GM19043 (cell line): Measurements from ENCODE around the gene XPO5.
"Not testable (repeated sequence)": the region's sequence is repeated elsewhere in the genome, so short reads cannot be mapped to it uniquely, and the experiment has no call there.

Source experiments
- ATAC-seq: cut with Tn5 transposase; IDR thresholded peaks from one replicate; pipeline ENCODE4 v1.9.1; 2021; ENCODE audit warnings: low read depth; ENCODE audit not compliant: unreplicated experiment

Gene XPO5

GRCh38 chr6:43588194-43588593 lies 12.4 kb upstream of the XPO5 start:
- no peak for ATAC-seq

GRCh38 chr6:43584892-43585570 lies 9.2 kb upstream of the XPO5 start:
- ATAC-seq, result no peak

- no peak for ATAC-seq
These were observed 7.1 kb upstream of the XPO5 start for GRCh38 chr6:43582911-43583310.

GRCh38 chr6:43579171-43579570 lies 3.3 kb upstream of the XPO5 start:
- no peak for ATAC-seq

DNA sequence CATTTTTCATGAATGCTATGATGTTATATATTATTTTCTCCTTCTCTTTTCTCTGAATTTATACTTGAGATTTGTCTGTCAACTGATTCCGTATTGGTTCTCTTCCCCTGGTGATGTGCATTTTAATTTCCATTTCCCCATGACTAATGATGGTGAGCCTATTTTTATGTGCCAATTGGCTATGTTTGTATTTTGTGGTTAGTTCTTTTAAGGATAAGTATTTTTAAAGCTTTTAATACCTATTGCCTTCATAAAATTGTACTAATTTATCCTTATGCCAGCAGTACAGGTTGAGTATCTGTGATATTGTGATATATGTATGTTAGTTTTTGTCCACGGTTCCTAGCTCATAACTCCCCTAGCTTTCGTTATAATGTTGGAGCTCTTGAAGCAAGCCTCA lies 2.9 kb upstream of the XPO5 start:
- ATAC-seq, result no peak

- peak; percentile 5 for ATAC-seq
These were observed 600 bp downstream of the XPO5 start for GRCh38 chr6:43575105-43575771.

DNA sequence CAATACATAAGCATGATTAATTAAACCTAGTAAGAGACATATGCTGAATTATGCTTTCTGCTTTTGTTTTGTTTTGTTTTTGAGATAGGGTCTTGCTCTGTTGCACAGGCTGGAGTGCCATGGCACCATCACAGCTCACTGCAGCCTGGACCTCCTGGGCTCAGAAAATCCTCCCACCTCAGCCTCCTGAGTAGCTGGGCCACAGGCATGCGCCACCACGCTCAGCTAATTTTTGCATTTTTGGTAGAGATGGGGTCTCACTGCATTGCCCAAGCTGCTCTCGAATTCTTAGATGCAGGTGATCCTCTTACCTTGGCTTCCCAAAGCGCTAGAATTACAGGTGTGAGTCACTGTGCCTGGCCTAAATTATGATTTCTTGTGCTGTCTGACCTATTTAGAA lies 3.8 kb downstream of the XPO5 start:
- ATAC-seq, result no peak

DNA sequence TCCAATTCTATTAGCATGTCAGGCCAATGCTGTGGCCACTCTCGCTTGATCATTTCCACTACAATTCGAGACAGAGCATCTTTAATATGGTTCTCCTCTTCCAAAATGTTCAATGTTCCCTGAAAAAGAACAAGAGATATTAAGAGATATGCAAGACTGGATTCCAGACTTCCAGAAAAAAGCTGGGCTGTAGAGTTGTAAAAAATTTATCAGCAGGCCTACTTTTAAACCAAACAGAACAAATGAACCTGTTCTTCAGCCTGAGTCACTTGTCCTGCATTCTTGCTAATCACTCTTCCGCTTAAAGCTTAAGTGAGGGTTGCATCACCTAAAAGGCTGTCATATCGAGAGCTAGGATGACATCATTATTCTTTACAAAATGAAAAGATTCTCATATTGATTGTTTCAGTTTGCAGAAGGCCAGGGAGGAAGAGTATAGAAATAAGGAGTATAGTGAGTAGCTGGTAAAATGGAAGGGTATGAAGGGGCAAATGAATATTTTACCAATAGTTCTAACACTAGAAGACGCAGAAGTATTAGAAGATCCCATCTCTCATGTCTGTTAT lies 4.9 kb downstream of the XPO5 start:
- no peak for ATAC-seq

DNA sequence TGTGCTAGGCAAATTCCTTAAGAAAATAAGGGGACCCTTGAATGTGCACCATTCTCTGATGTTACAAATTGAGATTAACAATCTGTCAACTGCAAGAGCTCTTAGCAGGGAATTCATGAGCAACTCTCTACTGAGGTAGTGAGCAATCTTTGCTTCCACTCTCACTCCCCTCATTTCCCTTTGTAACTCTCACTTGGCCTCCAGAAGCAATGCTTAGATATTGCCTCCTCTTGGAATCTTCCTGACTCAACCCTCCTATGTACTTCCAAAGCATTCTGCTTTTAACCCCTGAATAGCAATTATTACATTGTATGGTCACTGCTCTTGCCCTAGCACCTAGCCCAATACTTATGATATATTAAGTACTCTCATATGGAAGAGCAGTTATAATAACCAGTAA lies 16.5 kb downstream of the XPO5 start:
- no peak for ATAC-seq

GRCh38 chr6:43557620-43558019 lies 18.2 kb downstream of the XPO5 start:
- not testable (repeated sequence) for ATAC-seq

- no peak for ATAC-seq
These were observed 28.6 kb downstream of the XPO5 start for GRCh38 chr6:43547222-43547621.

- ATAC-seq, result no peak
These were observed 31.4 kb downstream of the XPO5 start for GRCh38 chr6:43544461-43544860.

DNA sequence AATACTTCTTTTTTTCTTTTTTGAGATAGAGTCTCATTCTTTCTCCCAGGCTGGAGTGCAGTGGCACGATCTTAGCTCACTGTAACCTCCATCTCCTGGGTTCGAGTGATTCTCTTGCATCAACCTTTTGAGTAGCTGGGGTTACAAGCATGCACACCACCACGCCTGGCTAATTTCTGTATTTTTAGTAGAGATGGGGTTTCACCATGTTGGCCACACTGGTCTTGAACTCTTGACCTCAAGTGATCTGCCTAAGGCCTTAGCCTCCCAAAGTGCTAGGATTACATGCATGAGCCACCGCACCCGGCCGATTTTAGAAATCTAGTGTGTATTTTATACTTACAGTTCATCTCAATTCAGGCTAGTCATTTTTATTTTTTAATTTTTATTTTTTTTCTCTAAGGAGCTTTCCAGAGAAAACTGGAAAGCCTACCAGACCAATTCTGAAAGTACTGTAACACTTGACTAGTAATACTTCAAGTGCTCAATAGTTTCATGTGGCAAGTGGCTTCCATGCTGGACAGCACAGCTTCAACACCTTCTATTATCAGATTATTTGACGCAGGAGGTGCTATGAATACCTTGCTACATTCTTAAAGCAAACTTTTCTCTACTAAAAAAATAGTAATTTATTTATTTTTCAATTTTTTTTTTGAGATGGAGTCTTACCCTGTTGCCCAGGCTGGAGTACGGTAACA lies 33.9 kb downstream of the XPO5 start:
- ATAC-seq, result no peak

DNA sequence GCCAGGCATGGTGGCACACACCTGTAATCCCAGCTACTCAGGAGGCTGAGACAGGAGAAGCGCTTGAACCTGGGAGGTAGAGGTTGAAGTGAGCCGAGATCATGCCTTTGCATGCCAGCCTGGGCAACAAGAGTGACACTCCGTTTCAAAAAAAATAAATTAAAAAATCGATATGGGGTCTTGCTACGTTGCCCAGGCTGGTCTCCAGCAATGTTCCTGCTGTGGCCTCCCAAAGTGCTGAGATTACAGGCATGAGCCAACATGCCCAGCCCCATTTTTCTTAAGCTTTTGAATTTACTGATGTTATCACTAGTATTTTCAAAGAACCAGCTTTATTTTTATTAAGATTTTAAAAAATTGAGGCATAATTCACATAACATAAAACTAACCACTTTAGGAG lies 35.3 kb downstream of the XPO5 start:
- no peak for ATAC-seq

DNA sequence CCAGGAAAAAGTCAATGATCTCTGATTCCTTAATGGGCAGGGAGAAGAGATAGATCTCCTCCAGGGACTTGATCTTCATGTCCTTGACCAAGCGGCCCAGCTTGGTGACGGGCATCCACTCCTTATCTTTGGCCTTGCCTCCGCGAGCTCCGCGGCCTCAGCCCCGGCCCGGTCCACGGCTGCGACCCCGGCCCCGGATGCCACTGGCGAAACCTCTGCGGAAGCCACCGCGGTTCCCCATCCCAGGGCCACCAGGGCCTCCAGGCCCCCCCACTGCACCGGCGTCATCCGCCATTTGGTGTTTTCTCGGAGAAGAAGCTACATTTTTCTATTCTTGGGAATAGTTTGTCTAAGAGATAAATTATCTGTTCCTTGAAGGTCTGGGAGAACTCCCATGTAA lies 36.4 kb downstream of the XPO5 start:
- not testable (repeated sequence) for ATAC-seq

DNA sequence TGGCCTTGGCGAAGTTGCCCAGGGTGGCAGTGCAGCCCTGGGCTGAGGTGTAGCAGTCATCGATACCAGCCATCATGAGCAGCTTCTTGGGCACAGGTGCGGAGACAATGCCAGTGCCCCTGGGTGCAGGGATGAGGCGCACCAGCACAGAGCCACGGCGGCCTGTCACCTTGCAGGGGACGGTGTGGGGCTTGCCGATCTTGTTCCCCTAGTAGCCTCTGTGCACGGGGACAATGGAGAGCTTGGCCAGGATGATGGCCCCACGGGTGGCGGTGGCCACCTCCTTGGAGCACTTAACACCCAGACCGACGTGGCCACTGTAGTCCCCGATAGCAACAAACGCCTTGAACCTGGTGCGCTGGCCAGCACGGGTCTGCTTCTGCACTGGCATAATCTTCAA lies 36.9 kb downstream of the XPO5 start:
- ATAC-seq, result not testable (repeated sequence)

DNA sequence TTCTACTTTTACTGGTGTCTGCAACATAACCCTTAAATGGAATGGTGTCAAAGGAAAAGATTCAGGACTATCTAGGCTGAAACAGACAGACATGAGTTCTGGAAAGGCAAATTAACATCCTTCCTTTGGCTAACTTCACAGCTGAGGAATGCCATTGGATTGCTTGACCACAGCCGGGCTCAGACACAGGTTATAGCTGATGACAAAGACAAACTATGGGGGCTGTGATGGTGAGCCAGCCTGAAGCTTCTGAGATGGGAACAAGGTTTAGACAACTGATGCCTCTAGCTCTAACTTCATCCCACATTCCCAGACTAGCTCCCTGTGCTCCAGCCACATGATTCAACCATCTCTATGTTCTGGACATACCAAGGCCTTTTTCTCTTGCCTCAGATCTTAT lies 43.6 kb downstream of the XPO5 start:
- ATAC-seq, result no peak

DNA sequence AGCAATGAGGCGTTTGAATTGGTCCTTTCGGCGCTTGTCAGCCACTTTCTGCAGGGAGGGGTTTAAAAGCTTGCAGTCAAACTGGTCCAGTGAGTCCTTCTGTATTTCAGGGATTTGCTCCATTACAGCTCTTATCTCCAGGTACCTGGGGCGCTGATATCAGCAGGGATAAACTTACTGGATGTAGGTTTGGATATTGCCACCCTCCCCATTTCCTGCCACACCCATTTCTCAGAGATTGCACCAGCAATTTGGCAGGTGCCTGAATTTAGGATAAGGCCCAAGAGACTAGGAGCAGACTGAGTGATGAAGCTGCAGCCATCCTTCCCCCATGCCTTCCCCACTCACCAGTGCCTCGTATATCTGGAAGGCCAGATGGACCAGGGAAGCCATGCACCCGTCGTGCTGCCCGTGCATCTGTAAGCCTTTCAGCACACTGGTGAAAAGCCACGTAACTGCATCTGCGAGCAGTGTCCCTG lies 51.3 kb downstream of the XPO5 start:
- ATAC-seq, result no peak

DNA sequence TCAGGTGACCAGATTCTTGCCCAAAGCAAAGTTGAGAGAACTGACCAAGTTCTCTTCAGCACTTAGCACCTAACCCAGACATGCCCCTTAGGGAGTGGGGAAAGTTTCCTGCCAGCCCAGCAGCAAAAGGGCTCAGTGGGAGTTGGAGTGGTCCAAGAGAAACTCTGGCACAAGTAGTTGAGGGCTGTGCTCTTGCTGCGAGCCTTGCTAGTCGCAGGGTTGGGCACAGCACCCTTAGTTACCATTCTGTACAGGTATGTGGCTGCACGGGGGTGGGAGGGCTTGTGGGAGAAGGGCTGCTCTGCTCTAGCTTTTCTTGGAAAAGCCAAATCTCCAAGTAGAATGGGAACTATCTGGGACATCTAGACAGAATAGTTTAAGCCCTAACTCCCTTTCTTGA lies 52.6 kb downstream of the XPO5 start:
- no peak for ATAC-seq

DNA sequence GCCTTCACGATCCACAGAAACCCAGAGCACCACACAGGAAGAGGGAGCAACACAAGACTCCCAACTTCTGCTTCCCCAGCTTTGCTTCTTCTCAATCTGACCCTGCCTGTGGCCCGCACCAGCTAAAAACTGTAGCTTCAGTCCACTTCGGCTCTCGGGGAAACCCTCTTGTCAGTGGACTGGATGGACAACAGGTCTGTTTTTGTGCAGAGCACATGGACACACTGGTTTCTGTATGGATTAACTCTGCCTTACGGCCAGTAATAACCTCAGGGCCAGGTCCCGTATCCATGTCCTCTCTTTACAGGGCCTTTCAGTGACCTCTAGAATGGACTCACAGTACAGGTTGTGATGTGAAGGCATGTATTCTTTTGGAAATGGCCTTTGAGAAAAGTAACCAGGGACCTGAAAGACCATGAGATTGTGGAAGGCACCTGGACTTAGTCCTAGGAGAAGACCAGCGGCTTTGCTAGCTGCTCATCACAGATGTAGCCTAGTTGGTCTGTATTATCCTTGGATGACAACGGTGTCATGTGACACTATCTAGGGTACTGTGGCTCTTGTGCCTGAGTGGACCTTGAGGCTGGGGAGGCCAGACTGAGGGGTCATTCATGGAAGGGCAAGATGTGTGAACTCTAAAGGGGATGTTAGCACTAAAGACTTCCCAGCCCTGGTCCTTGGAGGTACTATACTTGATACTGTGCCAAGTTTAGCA lies 53.1 kb downstream of the XPO5 start:
- no peak for ATAC-seq

- no peak for ATAC-seq
These were observed 54.0 kb downstream of the XPO5 start for GRCh38 chr6:43521836-43522235.
